GM18526 (cell line): ENCODE measurements around the gene CAPN5.

Source experiments
- POLR2A ChIP-seq: IDR thresholded peaks from 3 replicates; pipeline ENCODE4 v1.6.1; 2011; ENCODE audit not compliant: insufficient read length; ENCODE audit errors: extremely low read depth

The CAPN5 gene

DNA sequence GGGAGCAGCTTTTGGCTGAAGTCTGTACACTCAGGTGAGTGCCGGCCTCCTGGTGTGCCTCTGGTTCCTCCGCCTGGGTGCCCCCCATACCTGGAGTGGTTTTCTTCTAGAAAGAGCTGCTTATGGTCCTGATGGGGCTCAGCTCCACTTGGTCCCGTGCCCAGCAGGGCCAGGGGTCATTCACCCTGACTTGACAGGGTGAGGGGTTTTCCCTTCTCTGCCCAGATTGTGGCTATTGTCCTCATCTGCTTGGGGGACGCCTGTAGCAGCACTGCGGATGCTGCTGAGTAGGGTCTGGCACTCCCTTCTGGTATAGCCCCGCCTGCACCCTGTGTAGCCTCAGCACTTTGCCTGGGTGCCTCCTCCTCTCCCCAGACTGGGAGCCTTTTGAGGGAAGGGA is 44.1 kb downstream of the CAPN5 start:
- TF ChIP-seq POLR2A = no peak

DNA sequence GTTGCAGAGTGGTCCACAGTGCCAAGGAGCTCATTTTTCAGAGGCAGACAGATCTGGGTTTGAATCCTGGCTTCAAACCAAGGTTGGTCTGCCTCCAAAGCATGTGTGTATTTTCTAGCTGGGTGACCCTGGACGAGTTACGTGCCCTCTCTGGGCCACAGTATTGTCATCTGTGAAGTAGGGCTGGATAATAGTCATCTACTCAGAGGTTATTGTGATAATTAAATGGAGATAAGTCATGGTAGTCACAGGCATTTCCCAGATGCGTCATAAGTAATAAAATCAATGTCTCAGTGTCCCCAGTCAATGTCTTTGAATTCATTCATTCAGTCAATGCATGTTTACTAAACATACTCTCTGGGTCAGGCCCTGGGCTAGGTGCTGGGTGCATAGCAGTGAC is 44.5 kb downstream of the CAPN5 start:
- no peak for TF ChIP-seq POLR2A

- no peak for TF ChIP-seq POLR2A
Measured at GRCh38 chr11:77111946-77112345, 45.2 kb downstream of the CAPN5 start.

DNA sequence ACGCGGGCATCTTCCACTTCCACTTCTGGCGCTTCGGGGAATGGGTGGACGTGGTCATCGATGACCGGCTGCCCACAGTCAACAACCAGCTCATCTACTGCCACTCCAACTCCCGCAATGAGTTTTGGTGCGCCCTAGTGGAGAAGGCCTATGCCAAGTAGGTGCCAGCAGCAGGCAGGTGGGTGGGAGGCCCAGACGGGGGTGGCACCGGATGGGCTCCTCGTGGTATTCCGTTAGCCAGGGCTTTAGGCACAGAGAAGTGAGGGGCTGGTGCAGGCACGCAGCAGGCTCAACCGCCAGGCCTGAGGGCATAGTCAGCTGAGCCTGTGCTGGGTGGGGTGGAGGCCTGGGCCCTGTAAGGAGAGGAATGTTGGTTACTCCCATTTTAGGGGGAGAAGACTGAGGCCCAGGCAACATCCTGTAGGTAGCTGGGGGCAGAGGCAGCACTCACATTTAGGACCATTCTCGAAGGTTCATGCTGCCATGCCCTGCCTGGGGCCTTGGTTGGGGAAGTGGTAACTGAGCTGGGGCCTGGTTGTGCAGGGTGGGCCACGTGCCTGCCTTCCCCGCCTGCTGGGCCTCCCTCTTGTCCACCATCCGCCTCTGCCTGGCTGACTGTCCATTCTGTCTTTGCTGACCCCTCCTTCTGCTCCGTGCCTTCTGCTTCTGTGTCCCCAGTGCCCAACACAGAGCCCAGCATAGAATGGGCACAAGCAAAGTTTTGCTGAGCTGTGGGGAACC is 46.0 kb downstream of the CAPN5 start:
- TF ChIP-seq POLR2A = no peak

- TF ChIP-seq POLR2A = no peak
Measured at GRCh38 chr11:77113382-77114088, 46.8 kb downstream of the CAPN5 start.

- no peak for TF ChIP-seq POLR2A
Measured at GRCh38 chr11:77114089-77114463, 47.3 kb downstream of the CAPN5 start.

DNA sequence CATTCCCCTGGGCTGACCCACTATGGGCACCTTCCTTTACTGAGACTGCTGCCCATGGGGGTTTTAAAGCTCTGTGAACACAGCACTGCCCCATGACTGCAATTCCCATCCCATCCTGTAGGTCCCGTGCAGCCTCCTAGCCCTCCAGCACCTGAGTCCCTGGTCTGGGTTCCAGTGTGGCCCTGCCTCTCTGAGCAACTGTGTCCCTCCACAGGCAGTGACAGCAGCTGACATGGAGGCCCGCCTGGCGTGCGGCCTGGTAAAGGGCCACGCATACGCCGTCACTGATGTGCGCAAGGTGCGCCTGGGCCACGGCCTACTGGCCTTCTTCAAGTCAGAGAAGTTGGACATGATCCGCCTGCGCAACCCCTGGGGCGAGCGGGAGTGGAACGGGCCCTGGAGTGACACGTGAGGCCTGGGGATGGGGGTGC is 48.4 kb downstream of the CAPN5 start:
- TF ChIP-seq POLR2A = no peak

DNA sequence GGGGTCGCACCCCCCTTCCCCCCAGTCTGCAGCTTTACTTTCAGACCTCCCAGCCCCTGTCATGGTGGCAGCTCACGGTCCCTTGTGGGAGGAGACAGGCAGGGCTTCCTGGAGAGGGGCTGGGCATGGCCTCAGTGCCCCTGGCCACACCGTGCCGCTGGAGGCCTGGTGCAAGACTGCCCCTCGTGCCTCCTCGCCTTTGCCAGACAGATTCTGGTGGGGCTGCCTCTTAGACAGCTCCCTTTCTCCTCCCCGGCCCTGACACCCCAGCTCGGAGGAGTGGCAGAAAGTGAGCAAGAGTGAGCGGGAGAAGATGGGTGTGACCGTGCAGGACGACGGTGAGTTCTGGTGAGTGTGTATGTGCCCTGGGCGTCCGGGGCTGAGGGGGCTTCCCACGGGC is 49.2 kb downstream of the CAPN5 start:
- TF ChIP-seq POLR2A = no peak

GRCh38 chr11:77117492-77117891 is 50.7 kb downstream of the CAPN5 start:
- no peak for TF ChIP-seq POLR2A

- TF ChIP-seq POLR2A = no peak
Measured at GRCh38 chr11:77118086-77118485, 51.3 kb downstream of the CAPN5 start.

- TF ChIP-seq POLR2A = no peak
Measured at GRCh38 chr11:77118971-77119370, 52.2 kb downstream of the CAPN5 start.

GRCh38 chr11:77119531-77119936 is 52.8 kb downstream of the CAPN5 start:
- TF ChIP-seq POLR2A = no peak

GRCh38 chr11:77120571-77120970 is 53.8 kb downstream of the CAPN5 start:
- no peak for TF ChIP-seq POLR2A

DNA sequence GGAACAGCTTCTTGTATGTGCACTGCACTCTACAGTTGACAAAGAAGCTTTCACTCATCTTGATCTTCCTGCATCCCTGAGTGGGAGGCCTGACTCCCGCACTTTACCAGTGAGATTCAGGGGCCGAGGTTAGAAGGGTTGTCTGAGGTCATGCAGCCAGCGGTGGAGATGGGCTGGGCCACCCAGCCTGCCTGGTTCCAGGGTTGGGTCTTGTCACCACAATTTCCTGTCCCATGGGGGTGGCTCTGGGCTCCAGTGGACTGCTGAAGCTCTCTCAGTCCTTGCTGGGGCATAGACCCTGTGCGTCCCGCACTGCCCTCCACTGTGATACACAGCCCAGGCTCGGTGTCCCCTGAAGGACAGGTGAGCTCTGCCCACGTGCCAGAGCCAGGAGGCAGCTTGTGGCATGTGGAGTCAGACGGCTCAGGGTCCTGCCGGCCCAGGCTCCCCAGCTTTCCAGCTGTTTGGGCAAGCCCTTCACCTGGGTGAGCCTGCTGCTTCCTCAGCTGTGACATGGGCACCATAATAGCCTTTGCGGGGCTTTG is 54.4 kb downstream of the CAPN5 start:
- TF ChIP-seq POLR2A = no peak

- TF ChIP-seq POLR2A = no peak
Measured at GRCh38 chr11:77121876-77122575, 55.3 kb downstream of the CAPN5 start.

GRCh38 chr11:77122576-77123212 is 55.9 kb downstream of the CAPN5 start:
- no peak for TF ChIP-seq POLR2A

DNA sequence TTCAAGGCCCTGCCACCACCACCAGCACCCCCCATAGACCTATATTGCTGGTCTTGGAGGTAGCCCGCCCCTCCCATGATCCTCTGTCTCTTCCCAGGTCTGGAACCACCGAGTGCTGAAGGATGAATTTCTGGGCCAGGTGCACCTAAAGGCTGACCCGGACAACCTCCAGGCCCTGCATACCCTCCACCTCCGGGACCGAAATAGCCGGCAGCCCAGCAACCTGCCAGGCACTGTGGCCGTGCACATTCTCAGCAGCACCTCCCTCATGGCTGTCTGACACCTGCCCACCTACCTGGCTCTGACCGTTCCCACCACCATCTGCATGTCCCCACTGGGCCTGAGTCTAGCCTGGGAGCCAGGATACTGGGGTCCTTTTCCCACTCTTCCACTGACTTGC is 56.8 kb downstream of the CAPN5 start:
- no peak for TF ChIP-seq POLR2A
